Activated B cell treated with CpG ODN at 0.5 μM for 24 hours (primary cell): ENCODE measurements around the gene SLC6A8. TPM values are rescaled to one million over a fixed set of nuclear protein-coding genes. Genes with fewer than 3 reads are reported as not detected.

Experiments used
- ATAC-seq: fragments of 200-7000 bp; cut with Tn5 transposase; one replicate; pipeline ENCODE4 v1.10.0; 2021; ENCODE audit warnings: low read depth, mild to moderate bottlenecking, moderate library complexity
- CTCF ChIA-PET: fragments of 350-600 bp; sonication (Branson Sonifier 250); formaldehyde crosslinking; loops from one replicate; lab custom pipeline; 2021; ENCODE audit warnings: antibody characterized with exemption; lab: Charles Lee
- POLR2A ChIA-PET: fragments of 350-600 bp; sonication (Branson Sonifier 250); formaldehyde crosslinking; loops from one replicate; lab custom pipeline; 2021; ENCODE audit warnings: antibody characterized with exemption; lab: Charles Lee
- DNase-seq: peaks from one replicate; pipeline ENCODE4 v3.0.0; 2022
- H3K27ac Mint-ChIP-seq: one replicate; pipeline ENCODE4 v1.8.0; 2020; ENCODE audit warnings: mixed read lengths
- H3K27me3 Mint-ChIP-seq: one replicate; pipeline ENCODE4 v1.8.0; 2021; ENCODE audit warnings: mixed read lengths
- H3K36me3 Mint-ChIP-seq: one replicate; pipeline ENCODE4 v1.8.0; 2021; ENCODE audit warnings: low read depth, mixed read lengths
- H3K4me1 Mint-ChIP-seq: one replicate; pipeline ENCODE4 v1.8.0; 2021; ENCODE audit warnings: mixed read lengths
- H3K4me3 Mint-ChIP-seq: one replicate; pipeline ENCODE4 v1.8.0; 2020; ENCODE audit warnings: mild to moderate bottlenecking, mixed read lengths
- H3K9me3 Mint-ChIP-seq: one replicate; pipeline ENCODE4 v1.8.0; 2020; ENCODE audit warnings: mixed read lengths
- intact Hi-C: fragments of 100-400 bp; cut with micrococcal nuclease; formaldehyde crosslinking; loops from one replicate; pipeline ENCODE4 v1.15.1; 2024
- total RNA-seq: library from RNA; stranded (reverse); gene quantifications from 2 replicates; pipeline ENCODE4 v1.2.3, GENCODE V29; 2022
- TF ChIP-seq, protein P1 (sequence below): fragments of 200-600 bp; IDR thresholded peaks from one replicate; pipeline ENCODE4 v1.8.0; 2022; ENCODE audit warnings: antibody characterized with exemption, mild to moderate bottlenecking

SLC6A8 gene
- total RNA-seq, 1 donor from 2014 or later = 1.2 TPM

DNA sequence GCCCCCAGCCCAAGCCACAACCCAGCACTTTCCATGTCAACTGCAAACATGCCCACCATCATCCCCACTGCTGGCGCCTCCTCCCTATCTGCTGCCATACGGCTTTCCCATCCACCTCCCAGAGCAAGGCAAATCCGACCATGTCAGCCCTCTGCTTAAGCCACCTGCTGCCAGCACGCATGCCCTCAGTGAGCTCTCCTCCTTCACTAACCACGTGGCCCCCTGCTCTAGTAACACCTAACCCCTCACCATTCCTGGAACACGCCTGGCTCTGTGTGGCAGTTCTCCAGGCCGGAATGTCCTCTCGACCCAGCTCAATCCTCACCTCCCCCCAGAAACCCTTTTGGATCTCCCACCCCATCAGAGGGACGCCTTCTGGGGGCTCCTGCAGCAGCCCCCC is 19.1 kb downstream of the SLC6A8 start:
- no peaks in the 10 kb centered on the region for H3K9me3 Mint-ChIP-seq
- intact Hi-C loops = no loop called here
- CTCF ChIA-PET = no interaction called here
- DNase-seq (no peak), ATAC-seq (no peak)
- POLR2A ChIA-PET = no interaction called here
- no peak overlapping the region for H3K27ac Mint-ChIP-seq
- H3K4me3 Mint-ChIP-seq = no peak overlapping the region
- H3K36me3 Mint-ChIP-seq = peaks cover 51% of the 10 kb centered on the region
- no peaks in the 10 kb centered on the region for H3K4me1 Mint-ChIP-seq
- H3K27me3 Mint-ChIP-seq = no peaks in the 10 kb centered on the region
- TF ChIP-seq, protein P1, sequence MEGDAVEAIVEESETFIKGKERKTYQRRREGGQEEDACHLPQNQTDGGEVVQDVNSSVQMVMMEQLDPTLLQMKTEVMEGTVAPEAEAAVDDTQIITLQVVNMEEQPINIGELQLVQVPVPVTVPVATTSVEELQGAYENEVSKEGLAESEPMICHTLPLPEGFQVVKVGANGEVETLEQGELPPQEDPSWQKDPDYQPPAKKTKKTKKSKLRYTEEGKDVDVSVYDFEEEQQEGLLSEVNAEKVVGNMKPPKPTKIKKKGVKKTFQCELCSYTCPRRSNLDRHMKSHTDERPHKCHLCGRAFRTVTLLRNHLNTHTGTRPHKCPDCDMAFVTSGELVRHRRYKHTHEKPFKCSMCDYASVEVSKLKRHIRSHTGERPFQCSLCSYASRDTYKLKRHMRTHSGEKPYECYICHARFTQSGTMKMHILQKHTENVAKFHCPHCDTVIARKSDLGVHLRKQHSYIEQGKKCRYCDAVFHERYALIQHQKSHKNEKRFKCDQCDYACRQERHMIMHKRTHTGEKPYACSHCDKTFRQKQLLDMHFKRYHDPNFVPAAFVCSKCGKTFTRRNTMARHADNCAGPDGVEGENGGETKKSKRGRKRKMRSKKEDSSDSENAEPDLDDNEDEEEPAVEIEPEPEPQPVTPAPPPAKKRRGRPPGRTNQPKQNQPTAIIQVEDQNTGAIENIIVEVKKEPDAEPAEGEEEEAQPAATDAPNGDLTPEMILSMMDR = no peak

- Mint-ChIP-seq H3K27ac (no peak overlapping the region), H3K4me1 (no peaks in the 10 kb centered on the region), H3K36me3 (peaks cover 48% of the 10 kb centered on the region), H3K27me3 (no peaks in the 10 kb centered on the region), H3K4me3 (no peak overlapping the region), H3K9me3 (no peaks in the 10 kb centered on the region)
- DNase-seq (no peak), ATAC-seq (no peak)
- CTCF ChIA-PET = interaction anchor here (1.8 kb wide), 1 partner anchor 168 kb away, joined by 4 read pairs; no protein-coding TSS in a partner anchor
- POLR2A ChIA-PET = no interaction called here
- TF ChIP-seq, protein P1 = no peak
- intact Hi-C loops = no loop called here
Measured at GRCh38 chrX:153707406-153707805, 19.7 kb downstream of the SLC6A8 start.

GRCh38 chrX:153708415-153708814 is 20.7 kb downstream of the SLC6A8 start:
- CTCF ChIA-PET = interaction anchor here (1.8 kb wide), 1 partner anchor 169 kb away, joined by 4 read pairs; no protein-coding TSS in a partner anchor
- Mint-ChIP-seq H3K27ac (no peak overlapping the region), H3K4me1 (no peaks in the 10 kb centered on the region), H3K36me3 (peaks cover 54% of the 10 kb centered on the region), H3K9me3 (no peaks in the 10 kb centered on the region), H3K27me3 (no peaks in the 10 kb centered on the region), H3K4me3 (no peak overlapping the region)
- POLR2A ChIA-PET = no interaction called here
- no peak for DNase-seq
- peak; percentile 40 for ATAC-seq
- TF ChIP-seq, protein P1 = no peak
- intact Hi-C loops = loop anchor here (1.0 kb wide), 1 partner anchor 169 kb away; no protein-coding TSS in a partner anchor

GRCh38 chrX:153709726-153710674 is 22.3 kb downstream of the SLC6A8 start:
- TF ChIP-seq, protein P1 = no peak
- intact Hi-C loops = no loop called here
- Mint-ChIP-seq H3K4me3 (no peak overlapping the region), H3K4me1 (no peaks in the 10 kb centered on the region), H3K9me3 (no peaks in the 10 kb centered on the region), H3K36me3 (peaks cover 50% of the 10 kb centered on the region), H3K27ac (no peak overlapping the region), H3K27me3 (no peaks in the 10 kb centered on the region)
- ChIA-PET CTCF (no interaction called here), POLR2A (no interaction called here)
- DNase-seq (no peak), ATAC-seq (no peak)

GRCh38 chrX:153714256-153714655 is 26.5 kb downstream of the SLC6A8 start:
- intact Hi-C loops = no loop called here
- H3K9me3 Mint-ChIP-seq = no peaks in the 10 kb centered on the region
- H3K27ac Mint-ChIP-seq = no peak overlapping the region
- H3K4me3 Mint-ChIP-seq = no peak overlapping the region
- no peak for DNase-seq
- no peak for ATAC-seq
- ChIA-PET CTCF (no interaction called here), POLR2A (no interaction called here)
- peaks cover 65% of the 10 kb centered on the region for H3K36me3 Mint-ChIP-seq
- H3K4me1 Mint-ChIP-seq = peaks cover 2% of the 10 kb centered on the region
- H3K27me3 Mint-ChIP-seq = no peaks in the 10 kb centered on the region
- TF ChIP-seq, protein P1 = no peak
